Epidermal melanocyte (primary cell): ENCODE measurements around the gene TMEM115.

Experiments
- DNase-seq: peaks from one replicate; pipeline ENCODE4 v3.0.0; 2011; ENCODE audit warnings: low spot score; ENCODE audit not compliant: insufficient read length

The TMEM115 gene

GRCh38 chr3:50334339-50335075, 24.8 kb downstream of the TMEM115 start:
- no peak for DNase-seq

GRCh38 chr3:50333744-50334328, 25.5 kb downstream of the TMEM115 start:
- no peak for DNase-seq

DNA sequence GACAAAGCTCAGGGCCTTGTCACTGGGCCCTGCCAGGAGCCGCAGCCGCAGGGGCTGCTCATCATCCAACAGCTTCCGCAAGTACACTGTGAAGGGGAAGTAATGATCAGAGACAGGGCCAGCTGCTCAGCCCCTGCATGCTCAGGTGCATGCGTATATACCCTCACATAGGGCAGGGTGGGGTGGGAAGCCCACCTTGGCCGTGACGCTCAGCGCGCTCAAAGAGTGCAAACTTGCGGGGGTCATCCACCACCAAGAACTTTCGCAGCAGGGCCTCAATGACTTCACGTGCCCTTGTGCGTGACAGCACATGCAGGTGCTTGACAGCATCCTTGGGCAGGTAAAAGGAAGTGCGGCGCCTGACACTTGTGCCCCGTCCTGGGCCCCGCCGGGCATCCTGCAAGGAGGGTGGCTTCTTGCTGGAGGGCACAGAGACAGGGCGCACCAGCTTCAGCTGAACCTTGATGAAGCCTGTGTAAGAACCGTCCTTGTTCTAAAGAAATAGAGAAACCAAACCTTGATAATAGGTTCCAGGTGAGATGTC, 27.9 kb downstream of the TMEM115 start:
- no peak for DNase-seq

- DNase-seq = no peak
Measured at GRCh38 chr3:50330330-50330729, 29.0 kb downstream of the TMEM115 start.

DNA sequence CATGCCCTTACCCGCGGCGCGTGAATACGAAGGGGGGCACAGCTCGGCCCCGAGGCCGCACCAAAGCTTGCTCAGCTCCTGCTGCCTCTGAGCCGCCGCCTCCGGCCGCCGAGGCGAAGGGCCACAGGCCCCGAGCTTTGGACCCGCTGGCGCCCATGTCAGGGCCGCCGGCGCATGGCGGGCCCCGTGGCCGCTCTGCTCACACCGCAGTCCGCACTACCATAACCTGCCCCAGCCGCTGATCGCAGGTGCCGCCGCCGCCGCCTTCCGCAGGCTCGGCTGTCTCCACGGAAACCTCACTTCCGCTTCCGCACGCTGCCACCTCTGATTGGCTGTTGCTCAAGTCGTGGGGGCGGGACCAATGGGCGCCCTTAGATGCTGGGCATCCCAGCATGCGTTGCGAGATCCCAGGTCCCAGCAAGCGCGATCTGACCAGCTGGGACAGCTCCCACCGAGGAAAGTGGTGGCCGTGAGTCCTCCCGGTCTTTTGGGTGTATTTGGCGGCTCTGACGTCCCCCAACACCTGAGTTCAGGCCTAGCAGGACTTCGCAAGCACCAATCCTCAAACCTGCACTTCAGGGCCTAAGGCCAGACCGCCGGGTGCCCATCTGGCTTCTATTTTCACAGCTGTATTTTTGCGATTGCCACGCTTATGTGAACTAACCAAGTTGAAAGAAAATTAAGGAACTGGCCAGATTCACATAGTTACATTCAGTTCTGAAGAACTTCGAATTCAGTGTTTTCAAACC, 31.2 kb downstream of the TMEM115 start, which contains the start of gene TUSC2:
TSS of gene TUSC2 (minus strand) at position 281 of the 749 bp plus-strand sequence. CDS start at position 157, 124 bp downstream.
- peak; percentile 99 for DNase-seq

GRCh38 chr3:50327129-50327528, 32.2 kb downstream of the TMEM115 start:
- no peak for DNase-seq

DNA sequence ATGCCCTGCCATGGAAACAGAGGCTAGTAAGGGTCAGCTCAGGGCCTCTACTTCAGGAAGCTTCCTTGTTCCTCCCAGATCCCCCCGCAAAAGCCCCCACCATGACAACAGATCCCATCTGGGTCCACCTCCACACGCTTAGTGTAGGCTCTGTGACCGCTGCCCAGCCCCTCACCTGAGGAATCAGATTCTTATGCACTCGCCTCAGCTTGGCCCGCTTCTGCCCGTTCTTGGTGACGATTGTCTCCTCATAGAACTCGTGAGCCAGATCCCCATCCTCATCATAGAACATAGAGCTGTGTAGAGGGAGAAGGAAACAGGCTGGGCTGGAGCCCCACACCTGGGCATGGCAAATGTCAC, 33.2 kb downstream of the TMEM115 start:
- DNase-seq = no peak

GRCh38 chr3:50325497-50326181, 33.7 kb downstream of the TMEM115 start:
- no peak for DNase-seq

DNA sequence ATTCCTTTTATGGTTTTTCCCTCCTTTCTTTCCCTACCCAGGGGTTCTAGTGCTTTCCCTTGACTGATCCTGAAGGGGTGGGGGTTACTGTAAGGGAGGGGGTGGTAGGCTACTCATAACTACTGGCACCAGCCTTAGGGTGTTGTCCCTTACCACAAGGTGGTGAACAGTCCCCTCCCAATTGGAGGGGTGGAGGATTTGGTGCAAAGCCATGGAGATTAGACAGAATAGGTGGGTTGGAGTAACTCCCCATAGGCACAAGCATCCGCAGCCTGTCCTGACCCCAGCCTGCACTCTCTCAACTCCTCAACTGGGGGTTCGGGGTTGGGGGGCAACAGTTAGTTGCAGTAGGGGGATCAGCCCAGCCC, 34.2 kb downstream of the TMEM115 start:
- DNase-seq = no peak

DNA sequence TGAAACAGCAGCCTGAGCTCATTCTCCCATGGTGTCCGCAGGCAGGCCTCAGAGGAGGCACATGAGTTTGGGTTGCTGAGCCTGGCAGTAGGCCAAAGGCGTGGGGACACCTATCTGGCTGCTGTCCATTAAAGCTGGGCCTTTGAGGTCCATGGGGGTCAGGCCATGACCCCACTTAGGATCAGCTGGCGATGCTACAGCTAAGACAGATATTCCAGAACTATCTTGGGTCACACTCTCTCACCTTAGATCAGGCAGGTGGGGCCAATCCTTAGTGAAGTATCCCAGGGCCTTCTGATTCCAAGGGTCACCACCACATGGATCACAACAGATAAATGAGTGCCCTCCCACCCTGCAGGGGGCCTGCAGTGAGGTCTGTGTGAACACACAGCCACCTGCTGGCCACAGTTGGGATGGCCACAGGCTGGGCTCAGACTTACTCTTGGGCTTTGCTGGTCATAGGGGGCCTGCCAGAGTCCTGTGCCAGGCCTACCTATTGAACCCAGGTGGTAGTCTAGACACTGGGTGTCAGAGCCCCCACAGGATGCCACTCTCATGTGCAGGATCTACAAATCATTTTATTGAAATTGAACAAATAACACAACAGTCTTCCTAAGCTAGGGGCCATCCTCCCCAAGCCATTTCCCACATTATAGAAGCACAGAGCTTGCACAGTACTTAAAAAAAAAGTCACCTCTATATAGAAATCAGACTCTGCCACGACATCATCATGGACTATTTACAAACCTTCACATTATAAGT, 34.8 kb downstream of the TMEM115 start:
- peak; percentile 81 for DNase-seq

DNA sequence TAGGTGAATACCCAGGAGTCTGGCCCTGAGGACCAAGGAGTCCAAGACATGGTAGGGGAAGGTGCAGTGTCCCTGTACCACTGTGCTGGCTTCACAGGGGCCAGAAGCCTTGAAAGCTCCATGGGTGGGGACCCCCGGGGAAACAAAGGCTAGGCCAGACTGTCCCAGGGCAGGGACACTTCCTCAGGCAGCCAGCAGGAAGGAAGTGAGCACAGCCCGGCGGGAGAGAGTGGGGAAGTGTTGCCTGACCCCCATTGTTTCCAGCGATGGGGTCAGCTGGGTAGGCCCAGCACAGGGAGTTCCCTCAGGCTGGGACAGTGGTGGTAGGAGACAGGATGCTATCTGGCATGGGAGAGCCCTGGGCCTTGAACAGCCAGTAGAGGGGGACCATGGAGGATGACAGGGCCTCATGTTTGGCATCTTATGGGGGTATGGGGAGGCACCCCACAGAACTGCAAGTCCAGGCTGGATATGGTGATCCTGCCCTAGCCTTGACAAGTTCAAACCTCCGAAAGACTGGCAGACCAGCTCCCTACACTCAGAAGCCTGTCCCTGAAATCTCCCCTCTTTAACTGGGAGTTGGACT, 35.6 kb downstream of the TMEM115 start:
- no peak for DNase-seq

DNA sequence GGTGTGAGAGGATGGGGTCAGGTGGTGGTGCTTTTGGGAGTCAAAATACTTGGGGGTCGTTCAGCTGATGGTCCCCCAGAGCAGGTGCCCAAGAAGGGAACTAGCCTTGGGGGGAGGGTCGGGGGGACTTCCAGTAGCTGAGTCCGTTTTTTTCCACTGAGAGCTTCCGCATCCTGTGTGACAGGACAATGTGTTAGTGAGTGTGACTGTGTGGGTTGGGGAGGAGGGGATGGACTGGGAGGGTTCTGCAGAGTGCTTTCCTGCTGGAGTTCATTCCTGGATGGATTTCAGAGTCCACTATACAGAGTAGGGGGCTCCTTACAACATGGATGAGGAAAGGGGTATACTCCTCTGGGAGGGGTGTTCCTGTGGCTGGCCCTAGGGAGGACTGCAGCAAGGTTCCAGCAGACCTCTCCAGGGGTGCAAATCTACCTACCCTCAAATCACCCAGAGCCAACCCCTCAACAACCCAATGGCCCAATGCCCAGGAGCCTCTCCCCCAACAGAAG, 36.2 kb downstream of the TMEM115 start:
- DNase-seq = no peak

- DNase-seq = no peak
Measured at GRCh38 chr3:50322386-50323091, 36.8 kb downstream of the TMEM115 start, which contains the start of gene HYAL2. Gene HYAL2 (minus strand): TSS chr3:50322745. CDS start chr3:50320489, 2,256 bp downstream.

DNA sequence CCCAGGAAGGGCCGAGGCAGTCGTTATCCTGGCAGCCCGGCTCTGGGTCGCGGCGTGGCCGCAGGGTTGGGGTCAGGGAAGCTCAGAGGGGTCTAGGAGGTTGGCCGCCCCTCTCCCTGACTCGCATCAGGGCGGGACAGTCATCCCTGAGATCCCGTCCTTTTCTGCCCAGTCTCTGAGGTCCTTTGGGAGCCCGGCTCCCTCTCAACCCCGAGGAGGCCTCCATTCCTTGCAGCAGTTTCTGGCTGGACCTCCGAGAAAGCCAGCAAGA, 37.3 kb downstream of the TMEM115 start:
- DNase-seq = no peak

- DNase-seq = peak; percentile 80
Measured at GRCh38 chr3:50321336-50322114, 37.8 kb downstream of the TMEM115 start.

- DNase-seq = peak; percentile 47
Measured at GRCh38 chr3:50320853-50321335, 38.4 kb downstream of the TMEM115 start.

DNA sequence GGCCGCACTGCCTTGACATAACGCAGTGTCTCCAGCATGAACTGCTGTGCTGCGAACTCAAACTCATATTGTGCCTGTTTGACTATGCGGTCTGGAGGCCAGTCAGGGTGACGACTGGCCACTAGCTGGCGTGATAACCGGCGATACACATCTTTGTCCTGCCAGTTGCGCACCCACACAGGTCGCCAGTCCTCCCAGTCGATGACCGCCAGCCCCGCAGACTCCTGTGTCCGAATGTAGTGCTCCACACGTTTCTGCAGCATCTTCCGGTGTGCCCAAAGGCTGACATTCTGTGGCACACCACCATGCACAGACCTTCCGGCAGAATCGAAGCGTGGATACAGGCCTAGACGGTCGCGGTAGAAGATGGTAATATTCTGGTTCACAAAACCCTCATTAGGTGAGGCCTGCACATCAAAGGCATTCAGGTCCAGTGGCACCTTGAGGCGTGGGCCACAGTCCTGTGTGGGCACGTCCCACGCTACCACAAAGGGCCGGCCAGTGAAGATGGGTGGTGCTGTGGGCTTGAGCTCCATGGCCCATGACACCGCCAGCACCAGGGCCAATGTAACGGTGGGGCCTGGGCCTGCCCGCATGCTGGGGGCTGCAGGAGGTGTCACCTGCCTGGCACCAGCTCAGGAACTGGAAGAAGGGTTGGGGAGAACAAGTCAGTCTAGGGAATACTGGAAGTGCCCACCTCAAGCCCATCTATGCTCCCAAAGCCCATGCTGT, 39.3 kb downstream of the TMEM115 start:
- no peak for DNase-seq
